OCI-LY7 (cell line): ENCODE measurements around the gene STMN1.

ENCODE experiments used
- EZH2phosphoT487 ChIP-seq: fragments of 200-600 bp; sonication (generic); IDR thresholded peaks from 2 replicates; pipeline ENCODE4 v1.6.1; 2018; ENCODE audit warnings: low read depth, borderline replicate concordance, mild to moderate bottlenecking, mixed run types, antibody characterized with exemption, low read length, moderate library complexity, mixed read lengths
- TF ChIP-seq, protein P1 (sequence below): fragments of 200-600 bp; sonication (generic); conservative IDR thresholded peaks from 2 replicates; pipeline ENCODE4 v1.5.1; 2014; ENCODE audit warnings: mild to moderate bottlenecking, antibody characterized with exemption, low read length, moderate library complexity, mixed read lengths

DNA sequence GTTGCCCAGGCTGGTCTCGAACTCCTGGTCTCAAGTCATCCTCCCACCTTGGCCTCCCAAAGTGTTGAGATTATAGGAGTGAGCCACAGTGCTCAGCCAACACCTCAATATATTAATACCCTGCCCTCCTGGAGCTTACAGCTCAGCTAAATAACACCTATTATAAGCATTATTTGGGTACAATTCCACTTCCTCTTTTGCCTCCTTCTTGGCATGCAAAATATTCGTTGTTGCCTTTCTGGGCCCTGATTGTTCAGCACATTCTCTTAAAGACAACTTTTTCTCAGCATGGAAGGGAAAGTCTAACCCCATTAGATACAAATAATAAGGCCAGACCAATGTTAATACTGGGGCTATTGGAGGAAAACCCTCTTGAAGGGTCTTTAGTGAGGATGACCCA is 33.5 kb downstream of the STMN1 start:
- TF ChIP-seq, protein P1, sequence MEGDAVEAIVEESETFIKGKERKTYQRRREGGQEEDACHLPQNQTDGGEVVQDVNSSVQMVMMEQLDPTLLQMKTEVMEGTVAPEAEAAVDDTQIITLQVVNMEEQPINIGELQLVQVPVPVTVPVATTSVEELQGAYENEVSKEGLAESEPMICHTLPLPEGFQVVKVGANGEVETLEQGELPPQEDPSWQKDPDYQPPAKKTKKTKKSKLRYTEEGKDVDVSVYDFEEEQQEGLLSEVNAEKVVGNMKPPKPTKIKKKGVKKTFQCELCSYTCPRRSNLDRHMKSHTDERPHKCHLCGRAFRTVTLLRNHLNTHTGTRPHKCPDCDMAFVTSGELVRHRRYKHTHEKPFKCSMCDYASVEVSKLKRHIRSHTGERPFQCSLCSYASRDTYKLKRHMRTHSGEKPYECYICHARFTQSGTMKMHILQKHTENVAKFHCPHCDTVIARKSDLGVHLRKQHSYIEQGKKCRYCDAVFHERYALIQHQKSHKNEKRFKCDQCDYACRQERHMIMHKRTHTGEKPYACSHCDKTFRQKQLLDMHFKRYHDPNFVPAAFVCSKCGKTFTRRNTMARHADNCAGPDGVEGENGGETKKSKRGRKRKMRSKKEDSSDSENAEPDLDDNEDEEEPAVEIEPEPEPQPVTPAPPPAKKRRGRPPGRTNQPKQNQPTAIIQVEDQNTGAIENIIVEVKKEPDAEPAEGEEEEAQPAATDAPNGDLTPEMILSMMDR, result no peak
- TF ChIP-seq EZH2phosphoT487, result no peak
